Measurements from ENCODE around the gene DHX15.

Gene DHX15

GRCh38 chr4:24482871-24483270, 101.5 kb downstream of the DHX15 start:
- no peak for DNase-seq (ENCODE audit: low read depth)

- DNase-seq (ENCODE audit: low read depth), result no peak
Observed at GRCh38 chr4:24477919-24478318, 106.4 kb downstream of the DHX15 start.
